HPDE6-E6E7 (cell line): ENCODE measurements around the gene CREBBP.
"Not testable (repeated sequence)": the region's sequence is repeated elsewhere in the genome, so short reads cannot be mapped to it uniquely, and the experiment has no call there.

Experiments used
- DNase-seq: peaks from one replicate; pipeline ENCODE4 v3.0.0; 2011; ENCODE audit warnings: missing footprints; ENCODE audit errors: extremely low spot score

The CREBBP gene

DNA sequence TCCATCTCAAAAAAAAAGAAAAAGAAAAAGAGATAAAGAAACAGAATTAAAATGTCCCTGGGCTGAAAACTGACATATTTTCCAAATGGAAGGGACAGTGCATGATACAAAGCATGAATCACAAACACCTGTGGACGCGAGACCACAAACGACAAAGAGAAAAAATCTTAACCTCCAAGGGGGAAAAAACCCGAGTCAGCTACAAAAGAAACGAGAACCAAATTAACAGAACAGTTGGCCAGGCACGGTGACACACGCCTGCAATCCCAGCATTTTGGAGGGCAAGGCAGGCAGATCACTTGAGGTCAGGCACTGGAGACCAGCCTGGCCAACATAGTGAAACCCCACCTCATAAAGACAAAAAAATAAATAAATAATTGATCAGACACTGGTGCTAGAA, 165.1 kb downstream of the CREBBP start:
- no peak for DNase-seq

DNA sequence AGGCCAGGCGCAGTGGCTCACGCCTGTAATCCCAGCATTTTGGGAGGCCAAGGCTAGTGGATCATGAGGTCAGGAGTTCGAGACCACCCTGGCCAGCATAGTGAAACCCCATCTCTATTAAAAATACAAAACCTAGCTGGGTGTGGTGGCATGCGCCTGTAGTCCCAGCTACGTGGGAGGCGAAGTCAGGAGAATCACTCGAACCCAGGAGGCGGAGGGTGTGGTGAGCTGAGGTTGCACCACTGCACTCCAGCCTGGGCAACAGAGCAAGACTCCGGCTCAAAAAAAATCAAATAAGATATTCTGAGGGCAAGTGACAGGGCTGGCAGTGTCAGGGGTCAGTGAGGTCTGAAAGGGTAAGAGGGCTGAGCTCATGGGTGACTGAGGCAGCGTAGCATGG, 166.1 kb downstream of the CREBBP start:
- not testable (repeated sequence) for DNase-seq

DNA sequence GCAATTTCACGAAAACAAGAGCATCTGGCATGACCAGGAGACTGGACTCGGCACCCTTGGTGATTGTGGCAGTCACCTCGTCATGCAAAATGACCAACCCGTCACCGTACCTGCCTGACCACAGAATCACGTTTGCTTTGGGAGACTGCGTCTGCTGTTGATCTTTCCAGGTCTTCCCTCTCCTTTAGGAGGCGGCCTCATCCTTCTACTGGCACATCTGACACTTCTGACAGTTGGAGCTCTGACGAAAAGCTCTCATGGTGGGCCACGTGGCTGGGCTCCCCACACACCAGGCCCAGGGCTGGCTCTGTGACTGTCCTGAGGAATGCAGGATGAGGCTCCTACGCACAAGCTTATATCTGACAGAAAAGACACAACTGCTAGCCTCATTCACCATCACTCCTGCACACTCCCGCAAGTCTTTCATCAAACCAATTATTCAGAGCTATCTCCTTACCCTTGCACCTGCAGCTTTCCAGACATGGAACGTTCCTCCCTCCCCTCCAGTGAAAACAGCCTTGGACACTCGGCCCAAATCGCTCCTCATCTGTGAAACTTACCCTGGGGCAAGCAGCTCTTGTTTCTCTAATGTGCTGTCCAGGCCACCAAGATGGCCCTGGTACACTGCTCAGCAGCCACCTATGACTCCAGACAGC, 166.8 kb downstream of the CREBBP start:
- no peak for DNase-seq

DNA sequence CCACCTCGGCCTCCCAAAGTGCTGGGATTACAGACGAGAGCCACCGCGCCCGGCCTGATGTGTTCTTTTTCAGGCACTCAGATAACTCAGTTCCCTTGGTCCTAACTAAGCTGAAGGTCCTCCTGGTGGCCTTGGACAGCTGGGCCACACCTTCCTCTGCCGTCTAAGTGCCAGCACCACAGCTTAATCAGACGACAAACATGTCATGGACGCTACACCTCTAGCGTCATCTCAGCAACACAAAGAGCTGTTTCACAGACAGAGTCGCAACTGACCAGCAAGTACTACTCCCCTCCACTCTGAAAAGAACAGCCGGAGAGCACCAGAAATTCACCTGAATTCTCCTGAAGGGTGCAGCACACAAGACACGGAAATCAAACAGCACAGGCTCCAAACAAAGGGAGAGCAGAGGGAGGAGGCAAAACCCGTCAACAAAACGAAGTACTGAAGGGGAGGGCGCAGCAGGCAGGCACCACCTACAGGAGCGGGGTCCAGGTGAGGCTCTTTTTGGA, 167.6 kb downstream of the CREBBP start:
- DNase-seq: no peak

DNA sequence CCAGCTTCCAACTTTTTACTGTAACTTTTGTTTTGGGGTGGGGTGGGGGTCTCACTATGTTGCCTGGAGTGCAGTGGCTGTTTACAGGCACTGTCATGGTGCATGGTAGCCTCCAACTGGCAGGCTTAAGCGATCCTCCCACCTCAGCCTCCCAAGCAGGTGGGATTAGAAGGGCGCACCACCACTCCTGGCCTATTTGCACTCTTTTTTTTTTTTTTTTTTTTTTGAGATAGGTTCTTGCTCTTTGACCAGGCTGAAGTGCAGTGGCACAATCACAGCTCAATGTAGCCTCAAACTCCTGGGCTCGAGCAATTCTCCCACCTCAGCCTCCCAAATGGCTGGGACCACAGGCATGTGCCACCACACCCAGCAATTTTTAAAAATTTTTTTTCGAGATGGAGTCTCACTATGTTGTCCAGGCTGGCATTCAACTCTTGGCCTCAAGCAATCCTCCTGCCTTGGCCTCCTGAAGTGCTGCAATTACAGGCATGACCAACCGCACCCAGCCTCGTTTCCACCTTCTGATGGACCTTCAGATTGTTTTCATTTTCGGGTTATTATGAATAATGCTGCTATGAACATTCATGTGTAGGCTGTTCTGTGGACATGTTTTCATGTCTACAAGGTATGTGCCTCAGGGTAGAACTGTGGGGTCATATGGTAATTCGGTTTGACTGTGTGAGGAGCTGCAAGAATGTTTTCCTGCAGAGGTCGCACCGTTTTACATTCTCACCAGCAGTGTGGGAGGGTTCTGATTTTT, 174.1 kb downstream of the CREBBP start:
- DNase-seq: no peak

DNA sequence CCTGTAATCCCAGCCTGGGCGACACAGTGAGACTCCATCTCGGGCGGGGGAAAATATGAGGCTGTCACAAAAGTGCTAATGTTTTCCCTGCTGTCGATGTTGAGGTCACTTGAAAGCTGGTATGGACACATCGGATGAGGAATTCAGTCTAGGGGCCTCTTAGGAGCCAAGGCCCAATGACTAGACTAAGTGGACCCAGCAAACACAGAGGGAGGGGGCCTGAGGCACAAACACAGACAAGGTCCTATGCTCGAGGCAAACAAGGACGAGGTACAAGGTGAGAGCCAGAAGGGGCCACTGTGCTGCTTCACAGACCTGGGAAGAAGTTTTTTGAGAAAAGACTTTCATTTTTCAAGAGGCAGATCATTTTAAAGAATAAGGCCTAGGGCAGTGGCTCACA, 178.4 kb downstream of the CREBBP start:
- DNase-seq: no peak

DNA sequence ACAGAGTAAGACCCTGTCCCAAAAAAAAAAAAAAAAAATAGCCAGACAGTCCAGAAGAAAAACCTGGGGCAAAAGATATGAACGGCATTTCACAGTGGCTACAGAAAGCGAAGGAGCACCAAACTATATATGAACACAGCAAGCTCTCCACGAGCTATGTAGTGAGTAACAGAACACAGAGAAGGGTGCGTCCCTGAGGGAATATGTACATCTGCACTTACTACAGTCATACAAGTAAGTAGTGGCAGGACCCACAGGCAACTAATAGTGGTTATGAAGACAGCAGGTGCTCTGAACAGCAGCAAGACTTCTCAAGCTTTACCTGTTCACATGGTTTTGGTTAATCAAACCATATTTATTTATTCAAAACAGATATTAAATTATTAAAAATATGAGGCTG, 179.0 kb downstream of the CREBBP start:
- no peak for DNase-seq

DNA sequence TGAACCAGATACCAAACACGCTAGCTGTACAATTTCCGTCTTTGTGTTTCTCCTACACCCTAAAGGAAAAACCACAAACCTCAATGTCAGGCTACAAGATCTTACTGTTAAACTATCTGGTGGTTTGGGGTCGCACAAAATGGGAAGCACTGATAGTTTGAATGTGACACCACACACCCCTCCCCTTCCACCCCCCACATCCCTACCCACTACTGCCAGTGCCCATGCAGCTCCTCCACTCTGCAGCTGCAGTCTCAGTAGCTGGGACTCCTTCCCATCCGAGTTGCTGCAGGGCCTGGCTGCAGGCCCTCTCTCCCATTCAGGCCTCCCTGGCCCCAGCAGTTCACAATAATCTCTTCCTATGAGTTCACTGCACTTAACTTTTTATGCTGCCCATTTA, 181.6 kb downstream of the CREBBP start:
- no peak for DNase-seq

DNA sequence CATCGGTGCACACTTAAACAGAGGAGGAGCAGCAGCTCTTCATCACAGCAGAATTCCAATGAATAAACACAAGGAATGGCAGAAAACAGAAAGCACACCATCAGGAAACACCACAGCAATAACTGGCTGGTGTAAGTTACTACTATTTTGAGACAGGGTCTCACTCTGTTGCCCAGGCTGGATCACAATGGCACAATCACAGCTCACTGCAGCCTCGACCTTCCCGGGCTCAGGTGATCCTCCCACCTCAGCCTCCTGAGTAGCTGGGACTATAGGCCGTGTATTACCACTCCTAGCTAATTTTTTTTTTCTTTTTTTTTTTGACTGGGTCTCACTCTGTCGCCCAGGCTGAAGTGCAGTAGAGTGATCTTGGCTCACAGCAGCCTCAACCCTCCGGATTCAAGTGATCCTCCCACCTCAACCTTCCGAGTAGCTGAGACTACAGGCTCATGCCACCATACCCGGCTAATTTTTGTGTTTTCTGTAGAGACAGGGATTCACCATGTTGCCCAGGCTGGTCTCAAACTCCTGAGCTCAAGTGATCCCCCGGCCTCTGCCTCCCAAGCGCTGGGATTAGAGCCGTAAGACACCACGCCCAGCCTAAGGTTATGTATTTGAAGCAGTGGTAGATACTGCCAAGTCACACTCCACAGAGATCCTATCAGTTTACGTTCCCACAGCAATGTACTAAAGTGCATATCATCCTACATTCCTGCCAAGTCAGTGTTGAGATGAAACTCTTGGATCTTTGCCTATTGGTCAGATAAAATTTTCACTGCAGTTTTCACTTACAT, 183.9 kb downstream of the CREBBP start:
- DNase-seq: no peak

DNA sequence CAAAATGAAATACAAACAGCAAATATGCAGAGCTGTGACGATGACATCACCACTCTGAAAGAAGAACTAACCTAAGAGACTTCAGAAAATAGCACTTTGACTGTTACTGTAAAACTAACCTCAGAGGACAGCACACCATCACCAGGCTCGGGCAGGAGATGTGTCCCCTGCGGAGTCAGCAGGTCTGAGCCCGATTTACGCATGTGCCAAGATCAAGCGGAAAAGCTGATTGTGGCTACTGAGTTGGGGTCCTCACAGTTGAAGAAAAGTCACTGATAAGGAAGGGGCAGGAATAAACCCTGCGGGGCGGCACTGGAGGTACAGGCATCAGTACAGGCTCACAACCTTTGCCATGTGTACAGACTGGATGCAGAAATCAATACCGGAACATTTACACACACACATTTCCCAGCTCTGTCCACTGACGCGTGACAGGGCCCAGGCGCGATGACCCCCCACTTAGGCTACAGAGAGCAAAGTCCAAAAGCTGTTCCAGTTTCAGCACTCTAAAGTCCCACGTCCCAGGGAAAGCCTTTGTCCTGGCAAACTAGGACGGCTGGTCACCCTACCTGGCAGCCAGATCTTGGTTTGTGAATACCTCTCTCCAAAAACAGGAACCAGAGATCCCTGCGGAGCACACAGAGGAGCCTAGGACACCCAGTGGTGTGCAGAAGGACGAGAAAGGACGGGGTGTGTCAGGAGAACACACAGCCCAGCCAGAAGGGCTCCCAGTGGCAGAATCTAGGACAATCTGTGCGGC, 184.7 kb downstream of the CREBBP start:
- DNase-seq: no peak

DNA sequence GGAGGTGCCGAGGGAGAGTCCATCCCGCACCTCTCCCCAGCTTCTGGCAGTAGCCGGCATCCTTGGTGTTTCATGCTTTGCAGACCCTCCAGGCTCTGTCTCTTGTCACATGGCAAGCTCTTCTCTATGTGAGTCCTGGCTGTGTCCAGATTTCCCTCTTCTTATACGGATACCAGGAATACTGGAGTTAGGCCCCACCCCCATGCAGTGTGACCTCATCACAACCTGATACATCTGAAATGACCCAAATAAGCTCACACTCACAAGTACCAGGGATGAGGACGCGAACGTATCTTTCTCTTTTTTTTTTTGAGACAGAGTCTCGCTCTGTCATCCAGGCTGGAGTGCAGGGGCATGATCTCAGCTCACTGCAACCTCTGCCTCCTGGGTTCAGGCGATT, 186.5 kb downstream of the CREBBP start:
- no peak for DNase-seq

DNA sequence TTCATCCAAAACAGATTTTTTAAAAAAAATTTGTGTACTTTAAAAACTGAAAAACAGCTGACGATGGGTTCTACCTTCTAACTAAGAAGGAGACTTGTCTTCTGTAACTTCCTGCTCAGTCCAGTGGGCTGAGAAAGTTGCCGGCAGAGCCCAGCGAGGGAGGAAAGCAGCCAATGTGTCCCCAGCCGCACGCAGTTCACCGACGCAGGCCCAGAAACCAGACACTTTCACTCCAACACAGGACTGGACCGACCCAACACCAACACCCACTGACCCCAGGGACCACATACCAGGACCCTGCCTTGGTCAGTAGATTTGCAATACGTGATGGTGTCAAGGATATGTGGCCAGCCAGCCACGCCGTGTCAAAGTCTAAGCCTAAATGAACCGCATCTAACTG, 188.8 kb downstream of the CREBBP start:
- DNase-seq: no peak

DNA sequence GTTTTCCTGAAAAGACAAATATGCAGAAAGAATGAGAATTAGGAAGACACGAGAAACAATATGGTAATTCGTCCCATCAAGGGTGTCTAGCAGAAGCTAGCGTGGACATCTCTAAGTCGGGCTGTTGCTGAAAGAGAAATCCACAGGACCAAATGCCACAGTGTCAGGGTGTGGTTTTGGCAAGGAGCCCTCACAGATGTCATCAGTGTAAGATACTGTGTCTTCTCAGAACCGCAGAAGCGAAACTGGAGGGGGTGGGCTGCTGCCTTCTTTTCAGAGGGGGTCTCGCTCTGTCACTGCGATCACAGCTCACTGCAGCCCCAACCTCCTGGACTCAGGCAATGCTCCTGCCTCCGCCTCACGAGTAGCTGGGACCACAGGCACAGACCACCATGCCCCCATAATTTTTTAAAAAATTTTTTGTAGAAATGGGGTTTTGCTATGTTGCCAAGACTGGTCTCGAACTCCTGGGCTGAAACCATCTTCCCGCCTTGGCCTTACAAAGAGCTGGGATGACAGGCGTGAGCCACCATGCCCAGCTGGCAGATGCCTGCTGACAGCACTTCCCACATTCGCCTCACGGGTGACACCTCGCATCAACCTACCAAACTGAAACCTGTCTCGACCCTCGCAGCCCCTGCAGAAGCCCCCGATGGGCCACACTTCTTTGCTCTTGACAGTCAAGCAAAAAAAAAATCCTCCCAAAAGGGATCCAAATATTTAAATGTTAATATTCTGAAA, 189.4 kb downstream of the CREBBP start:
- DNase-seq: no peak

DNA sequence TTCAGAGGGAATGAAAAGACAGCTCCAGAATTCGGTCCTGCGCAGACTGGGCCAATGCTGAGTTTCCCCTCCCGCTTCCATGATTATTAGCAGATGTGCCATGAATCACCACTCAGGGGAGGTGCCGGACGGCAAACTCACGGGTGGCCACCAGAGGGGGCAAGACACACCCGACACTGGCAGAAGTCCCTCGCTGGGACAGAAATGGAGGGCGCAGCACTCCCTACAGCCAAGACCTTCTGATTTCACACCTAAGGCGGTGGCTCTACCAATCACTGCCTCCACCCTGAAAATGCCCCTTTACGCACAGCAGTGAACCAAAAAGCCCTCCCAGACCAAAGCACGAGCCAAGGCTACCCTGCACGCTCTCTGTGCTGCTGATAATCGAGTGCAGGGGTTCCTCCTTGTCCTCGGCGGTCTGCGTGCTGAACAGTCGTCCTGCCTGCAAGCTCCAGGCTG, 190.0 kb downstream of the CREBBP start:
- DNase-seq: peak; percentile 96

DNA sequence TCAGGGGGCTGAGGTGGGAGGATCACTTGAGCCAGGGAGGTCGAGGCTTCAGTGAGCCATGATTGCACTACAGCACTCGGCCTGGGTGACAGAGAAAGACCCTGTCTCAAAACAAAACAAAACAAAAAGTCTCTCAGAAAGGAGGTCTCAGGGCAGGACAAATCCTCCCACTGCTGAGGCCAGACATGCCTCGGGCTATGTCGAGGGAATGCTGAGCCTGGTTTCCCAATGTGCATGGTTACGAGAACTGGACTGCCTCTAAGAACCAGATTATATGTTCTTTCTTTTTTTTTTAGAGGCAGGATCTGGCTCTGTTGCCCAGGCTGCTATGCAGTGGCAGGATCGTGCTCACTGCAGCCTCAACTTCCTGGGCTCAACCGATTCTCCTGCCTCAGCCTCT, 190.8 kb downstream of the CREBBP start:
- DNase-seq: no peak

DNA sequence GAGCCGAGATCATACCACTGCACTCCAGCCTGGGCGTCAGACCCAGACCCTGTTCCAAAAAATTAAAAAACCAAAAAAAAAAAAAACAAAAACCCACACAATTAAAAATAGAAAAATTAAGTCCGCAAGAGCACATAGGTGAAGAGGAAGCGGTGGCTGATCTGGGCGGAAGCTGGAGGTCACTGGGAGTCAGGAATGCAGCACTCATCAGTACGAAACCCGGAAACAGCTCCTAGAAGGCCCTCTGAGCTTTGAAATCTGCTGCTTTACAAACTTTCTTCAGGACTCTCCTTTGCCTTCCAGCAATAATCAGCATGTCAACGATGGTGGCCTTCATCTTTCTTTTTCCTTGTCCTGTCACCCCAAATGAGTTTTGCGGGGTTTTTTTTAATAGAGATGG, 192.7 kb downstream of the CREBBP start:
- DNase-seq: no peak

DNA sequence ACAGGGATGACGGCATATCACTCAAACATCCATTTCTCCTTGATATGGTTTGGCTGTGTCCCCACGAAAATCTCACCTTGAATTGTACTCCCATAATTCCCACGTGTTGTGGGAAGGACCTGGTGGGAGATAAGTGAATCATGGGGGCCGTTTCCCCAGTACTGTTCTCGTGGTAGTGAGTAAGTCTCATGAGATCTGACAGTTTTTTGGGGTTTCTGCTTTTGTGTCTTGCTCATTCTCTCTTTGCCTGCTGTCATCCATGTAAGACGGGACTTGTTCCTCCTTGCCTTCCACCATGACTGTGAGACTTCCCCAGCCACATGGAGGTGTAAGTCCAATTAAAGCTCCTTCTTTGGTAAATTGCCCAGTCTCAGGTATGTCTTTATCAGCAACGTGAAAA, 193.5 kb downstream of the CREBBP start:
- no peak for DNase-seq

DNA sequence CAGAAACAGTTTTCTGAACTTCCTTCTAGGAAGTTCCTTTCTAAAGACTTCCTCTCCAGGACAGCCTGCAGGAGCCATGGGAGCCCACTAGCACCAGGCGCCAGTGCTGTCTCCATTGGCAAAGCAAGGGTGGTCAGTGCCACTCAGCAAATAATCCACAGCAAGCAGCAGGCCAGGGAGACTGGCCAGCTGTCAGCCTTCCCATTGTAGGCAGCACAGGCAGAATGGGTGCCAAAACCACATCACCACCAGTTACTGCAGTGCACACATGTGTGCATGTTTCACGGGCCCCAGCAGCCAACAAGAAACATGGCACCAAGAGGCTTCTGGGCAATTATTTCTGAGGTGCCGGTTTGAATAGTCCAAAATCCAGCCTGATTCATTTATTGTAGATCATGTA, 199.3 kb downstream of the CREBBP start:
- no peak for DNase-seq

DNA sequence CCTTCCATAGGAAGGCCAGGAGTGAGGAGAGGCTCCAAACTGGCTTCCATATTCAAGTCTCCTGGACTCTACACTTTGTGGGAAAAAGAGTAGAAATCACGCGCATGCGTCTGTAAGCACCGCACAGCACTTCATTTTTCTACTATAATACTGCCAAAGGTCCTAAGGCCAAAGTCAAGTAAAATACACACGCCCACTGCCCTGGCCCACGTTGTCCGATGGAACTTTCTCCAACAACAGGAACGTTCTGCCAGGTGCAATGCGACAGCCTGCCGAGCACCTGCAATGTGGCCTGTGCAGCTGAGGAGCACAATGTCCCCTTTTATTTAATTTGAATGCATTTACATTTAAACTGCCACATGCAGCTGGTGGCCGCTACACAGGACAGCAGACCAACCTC, 202.5 kb downstream of the CREBBP start:
- DNase-seq: no peak

DNA sequence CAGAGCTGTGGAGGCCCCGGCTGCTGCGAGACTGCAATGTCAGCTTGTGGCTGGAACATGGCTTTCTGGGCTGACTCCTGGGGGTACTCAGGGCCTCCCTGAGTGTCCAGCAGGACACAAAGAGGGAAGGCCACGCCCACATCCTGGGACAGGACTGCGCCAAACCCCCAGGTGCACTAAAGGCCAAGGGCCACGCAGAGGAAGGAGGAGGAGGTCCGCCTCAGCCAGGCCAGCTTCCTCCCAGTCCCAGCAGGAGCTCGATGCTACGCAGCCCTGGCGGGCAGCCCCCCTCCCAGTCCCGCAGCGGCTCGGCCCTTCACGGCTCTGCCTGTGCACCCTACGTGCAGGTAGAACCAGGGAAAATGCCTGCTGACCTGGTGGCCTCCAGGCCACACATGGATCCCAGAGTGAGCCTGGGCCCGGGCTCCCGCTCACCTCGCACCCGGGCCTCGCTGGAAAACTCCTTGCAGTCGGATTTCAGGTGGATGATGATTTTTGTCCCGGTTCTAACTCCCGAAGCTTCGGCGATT, 204.8 kb downstream of the CREBBP start:
- no peak for DNase-seq
